Stimulated activated CD8-positive, alpha-beta memory T cell treated with anti-CD3 and anti-CD28 coated beads, Interleukin-7, amount 100 ng/mL, for 4 hours (primary cell): ENCODE measurements around the gene GSN.

Experiments used
- DNase-seq, 2 donors: peaks; one replicate each; pipeline ENCODE4 v3.0.0-alpha.2; 2020; ENCODE audit warnings: low read depth in 2 of 2

The GSN gene

DNA sequence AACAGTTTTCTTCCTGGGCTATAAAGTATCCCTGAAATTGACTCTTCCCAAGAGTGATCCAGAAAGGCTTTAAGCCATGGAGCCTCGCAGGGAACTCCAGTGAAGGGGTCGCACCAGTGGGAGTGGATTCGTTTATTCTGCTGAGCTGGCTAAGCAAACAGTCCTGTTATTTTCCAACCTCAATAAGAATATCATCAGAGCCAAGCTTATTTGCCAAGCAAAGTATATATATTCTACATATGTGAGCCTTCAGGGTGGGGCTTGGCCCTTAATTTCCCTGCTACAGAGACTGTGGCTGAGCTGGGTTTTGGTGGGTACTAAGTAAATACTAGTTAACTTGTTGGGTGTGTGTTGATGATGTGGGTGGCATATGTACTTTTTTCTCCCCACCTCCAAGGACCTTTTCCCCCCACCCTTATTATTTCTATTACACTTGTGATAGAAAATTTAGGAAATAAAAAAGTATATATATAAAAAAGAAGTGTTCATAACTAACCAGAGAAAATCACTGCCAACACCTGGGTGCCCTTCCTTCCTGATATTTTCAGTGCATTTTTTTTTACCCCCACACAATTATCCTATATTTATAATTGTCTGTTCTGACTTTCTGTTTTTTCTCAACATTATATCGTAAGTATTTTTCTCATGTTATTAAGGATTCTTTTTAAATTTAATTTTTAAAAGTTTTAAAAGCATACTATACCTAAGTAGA, 5.3 kb downstream of the GSN start:
- DNase-seq = no peak

- no peak for DNase-seq
Observed at GRCh38 chr9:121274851-121275250, 6.9 kb downstream of the GSN start.

DNA sequence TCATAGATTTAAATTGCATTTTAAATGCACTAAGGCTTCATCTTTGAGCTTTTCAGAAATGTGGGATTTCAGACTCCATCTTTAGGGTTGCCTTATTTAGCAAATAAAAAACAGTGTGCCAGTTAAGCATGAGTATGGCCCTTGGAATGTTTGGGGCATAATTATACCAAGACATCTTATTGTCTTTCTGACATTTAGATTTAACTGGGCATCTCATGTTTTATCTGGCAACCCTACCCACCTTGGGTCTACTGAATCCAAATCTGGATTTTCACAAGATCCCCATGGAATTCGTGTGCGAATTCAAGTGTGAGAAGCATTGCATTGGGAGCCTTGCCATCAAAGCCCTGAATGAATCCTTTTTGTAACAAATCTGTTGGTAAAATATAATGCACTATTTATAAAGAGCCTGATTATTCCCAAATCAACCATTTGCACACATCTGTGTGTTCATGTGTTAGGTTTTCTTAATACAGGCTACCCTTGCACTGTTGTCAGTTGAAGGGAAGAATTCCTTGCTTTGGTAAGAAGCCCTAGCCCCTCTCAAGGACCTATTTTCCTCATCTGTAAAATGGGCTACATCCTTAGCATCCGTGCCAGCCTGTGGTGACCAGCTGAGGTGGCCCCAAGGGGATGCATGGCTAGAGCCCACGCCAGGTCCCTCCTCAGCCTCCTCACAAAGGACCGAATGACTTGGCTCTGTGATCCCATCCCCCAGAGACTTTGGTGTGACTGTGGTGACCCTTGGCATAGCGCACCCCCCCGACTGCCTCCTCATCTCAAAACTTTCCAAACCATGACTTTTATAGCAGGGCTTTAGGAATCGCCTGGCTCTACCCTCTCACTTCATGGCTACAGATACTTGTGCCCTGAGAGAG, 8.1 kb downstream of the GSN start:
- DNase-seq = no peak

DNA sequence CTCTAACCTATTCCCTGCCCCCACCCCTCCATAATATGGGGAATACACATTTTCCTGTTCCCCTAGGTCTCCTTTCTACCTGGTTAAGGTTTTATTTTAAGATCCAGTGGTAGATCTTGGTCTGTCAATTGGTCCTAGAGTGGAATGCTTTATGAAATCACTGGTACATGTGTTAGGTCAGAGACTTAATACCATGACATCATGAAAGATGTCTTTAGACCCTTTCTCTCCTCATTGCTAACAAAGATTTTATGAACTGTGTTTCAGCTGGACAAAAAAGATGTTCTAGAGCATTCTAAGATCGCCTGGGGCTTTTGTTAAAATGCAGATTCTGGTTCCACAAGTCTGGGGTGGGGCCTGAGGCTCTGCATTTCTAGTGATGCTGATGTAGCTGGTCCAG, 9.1 kb downstream of the GSN start:
- DNase-seq = no peak

DNA sequence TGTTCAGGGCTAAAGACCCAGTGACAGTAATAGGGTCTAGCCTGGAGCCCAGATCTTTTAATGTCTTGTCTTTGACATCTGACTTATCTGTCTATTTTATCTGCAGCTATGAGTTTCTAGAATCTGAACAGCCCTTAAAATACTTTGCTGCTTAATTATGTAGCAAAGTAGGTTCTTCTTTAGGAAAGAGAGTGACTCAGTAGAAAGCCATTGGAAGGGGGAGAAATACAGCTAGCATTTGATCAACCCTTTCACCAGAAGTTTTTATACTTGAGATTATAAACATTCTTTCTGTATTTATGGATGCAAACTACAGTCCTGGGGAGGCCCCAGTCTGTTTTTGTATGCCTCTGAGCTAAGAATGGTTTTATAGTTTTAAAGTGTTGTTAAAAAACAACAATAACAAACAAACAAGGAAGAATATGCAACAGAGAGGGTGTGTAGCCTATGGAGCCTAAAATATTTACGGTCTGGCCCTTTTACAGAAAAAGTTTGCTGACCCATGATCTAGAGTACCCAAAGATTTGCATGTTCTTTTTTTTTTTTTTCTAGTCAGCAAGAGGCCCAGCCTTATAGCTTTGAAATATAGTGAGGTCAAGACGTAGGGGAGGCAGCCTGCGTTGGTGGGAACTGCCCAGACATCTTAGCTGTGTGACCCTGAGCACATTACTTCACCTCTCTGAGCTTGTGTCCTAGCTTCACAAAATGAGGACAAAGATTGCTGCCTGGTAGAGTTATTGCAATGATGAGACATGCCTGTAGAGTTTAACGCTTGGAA, 9.7 kb downstream of the GSN start:
- no peak for DNase-seq

GRCh38 chr9:121278477-121279261, 10.7 kb downstream of the GSN start:
- no peak for DNase-seq

GRCh38 chr9:121279776-121280388, 11.9 kb downstream of the GSN start:
- DNase-seq = no peak

DNA sequence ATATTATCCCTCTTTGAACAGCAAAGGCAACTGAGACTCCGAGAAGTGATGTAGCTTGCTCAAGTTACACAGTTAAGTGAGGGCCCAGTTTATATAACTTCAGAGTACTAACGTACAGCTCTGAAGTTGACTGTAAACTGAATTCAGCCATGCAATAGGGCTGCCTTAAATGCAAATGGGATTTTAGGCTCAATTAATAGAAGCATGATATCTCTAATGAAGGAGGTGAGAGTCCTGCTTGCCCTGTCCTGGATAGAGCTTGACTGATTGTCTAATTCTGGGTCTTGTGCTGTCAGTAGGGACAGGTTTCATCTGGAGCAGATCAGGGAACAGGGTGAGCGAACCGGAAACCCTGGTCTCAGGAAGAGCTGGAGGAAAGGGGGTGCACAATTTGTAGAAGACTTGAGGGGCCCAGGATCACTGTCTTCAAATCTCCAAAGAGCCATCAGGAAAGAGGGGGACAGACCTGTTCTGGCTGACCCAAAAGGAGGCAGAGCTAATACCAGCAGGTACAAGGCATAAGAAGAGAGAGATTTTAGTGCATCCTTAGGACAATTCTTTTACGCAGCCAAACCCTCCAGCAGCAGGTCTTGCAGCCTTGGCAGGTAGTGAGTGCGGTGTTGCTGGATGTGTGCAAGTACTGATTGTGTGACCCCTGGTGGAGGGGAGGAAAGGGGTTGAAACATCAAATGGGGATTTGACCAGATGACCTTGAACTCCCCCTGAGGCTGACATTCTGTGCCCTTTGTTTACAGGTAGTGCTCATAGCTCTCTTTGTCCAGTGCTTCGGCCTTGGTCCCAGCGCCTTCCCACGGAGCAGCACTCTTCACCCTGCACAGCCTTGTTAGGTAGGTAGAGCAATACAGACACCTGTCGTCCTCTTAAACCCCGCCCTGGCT, 13.0 kb downstream of the GSN start:
- no peak for DNase-seq

DNA sequence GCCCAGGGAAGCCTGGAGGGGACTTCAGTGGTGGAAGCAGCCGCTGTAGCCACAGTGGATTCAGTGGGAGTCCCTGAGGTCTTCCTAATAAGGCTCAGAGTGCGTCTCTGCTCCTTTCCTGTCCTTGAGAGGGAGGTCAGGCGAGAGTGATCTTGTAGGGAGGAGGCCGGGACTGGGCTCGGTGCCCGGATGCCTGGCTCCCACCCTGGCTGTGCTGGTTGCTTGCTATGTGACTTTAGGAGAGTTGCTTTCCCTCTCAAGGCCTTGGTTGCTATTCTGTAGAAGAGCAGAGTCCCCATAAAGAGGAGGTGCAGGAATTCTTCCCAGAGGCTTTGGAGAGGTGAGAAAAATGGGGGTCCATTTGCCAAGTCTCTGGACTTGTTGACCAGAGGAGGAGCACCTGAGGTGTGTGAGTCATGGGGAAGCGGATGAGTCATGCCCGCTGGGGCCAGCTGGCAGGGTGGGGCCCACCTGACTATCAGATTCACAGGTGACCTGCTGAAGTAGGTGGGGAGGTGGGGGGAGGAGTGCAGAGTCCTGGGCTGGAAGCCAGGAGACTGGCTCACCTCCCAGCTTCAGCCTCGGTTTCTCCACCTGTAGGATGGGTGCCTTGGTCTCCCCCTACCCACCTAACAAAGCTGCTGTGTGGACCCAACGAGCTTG, 13.8 kb downstream of the GSN start:
- no peak for DNase-seq

DNA sequence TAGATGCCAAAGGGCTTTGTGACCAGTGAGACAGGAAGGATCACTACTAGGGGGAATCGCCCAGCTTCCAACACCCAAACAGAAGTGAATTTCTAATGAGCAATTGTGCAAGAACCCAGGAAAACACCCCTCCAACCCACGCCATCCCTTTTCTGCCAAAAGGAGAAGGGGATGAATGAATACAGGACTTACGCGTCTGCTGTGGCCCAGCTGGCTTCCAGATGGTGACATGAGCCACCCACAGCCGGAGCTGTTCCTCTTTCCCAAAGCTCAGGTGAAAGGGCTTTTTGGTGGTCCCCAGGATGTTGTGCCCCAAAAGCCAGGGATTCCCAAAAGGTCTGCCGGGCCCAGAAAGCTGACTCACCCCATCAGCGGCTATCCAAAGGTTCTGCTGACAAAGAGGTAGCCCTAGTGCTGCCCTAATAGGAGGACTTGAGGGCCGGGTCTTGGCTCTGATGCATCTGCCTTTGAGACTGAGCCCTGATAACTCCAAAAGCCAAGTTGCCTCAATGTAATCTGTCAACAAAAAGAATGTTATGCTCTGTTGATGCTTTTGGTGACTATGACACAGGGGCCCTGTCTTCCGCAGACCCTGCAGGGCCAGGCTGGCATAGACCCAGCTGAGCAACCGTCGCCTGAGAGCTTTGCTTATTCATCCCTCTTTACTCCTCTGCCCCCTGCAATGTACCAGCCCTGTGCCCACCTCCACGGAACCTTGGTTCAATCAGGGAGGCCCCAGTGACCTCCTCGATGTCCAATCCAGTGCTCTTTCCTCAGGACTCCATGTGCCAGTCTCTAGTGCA, 14.5 kb downstream of the GSN start:
- DNase-seq = no peak

GRCh38 chr9:121283080-121283398, 15.1 kb downstream of the GSN start:
- no peak for DNase-seq

- DNase-seq = no peak
Observed at GRCh38 chr9:121283856-121284732, 16.1 kb downstream of the GSN start.

GRCh38 chr9:121284733-121285451, 16.9 kb downstream of the GSN start:
- DNase-seq = no peak

- DNase-seq = no peak
Observed at GRCh38 chr9:121285835-121286687, 18.1 kb downstream of the GSN start.

- no peak for DNase-seq
Observed at GRCh38 chr9:121286688-121286972, 18.7 kb downstream of the GSN start.

GRCh38 chr9:121286973-121287741, 19.2 kb downstream of the GSN start:
- no peak for DNase-seq
